GM21576 (cell line): ENCODE data around the gene NRCAM.

Experiments used
- ATAC-seq: cut with Tn5 transposase; IDR thresholded peaks from one replicate; pipeline ENCODE4 v1.9.1; 2021; ENCODE audit warnings: mild to moderate bottlenecking, moderate library complexity; ENCODE audit not compliant: unreplicated experiment

Gene NRCAM

GRCh38 chr7:108112683-108113082, 343.6 kb downstream of the NRCAM start:
- no peak for ATAC-seq

- ATAC-seq, result peak; percentile 48
Measured at GRCh38 chr7:108109221-108109908, 346.9 kb downstream of the NRCAM start.

- ATAC-seq, result no peak
Measured at GRCh38 chr7:108108131-108108530, 348.1 kb downstream of the NRCAM start.

- ATAC-seq, result no peak
Measured at GRCh38 chr7:108104324-108104723, 351.9 kb downstream of the NRCAM start.

GRCh38 chr7:108103558-108104298, 352.5 kb downstream of the NRCAM start:
- no peak for ATAC-seq

- ATAC-seq, result no peak
Measured at GRCh38 chr7:108102671-108103312, 353.4 kb downstream of the NRCAM start.

GRCh38 chr7:108101759-108102158, 354.5 kb downstream of the NRCAM start:
- ATAC-seq, result no peak

GRCh38 chr7:108099713-108100112, 356.5 kb downstream of the NRCAM start:
- ATAC-seq, result no peak

GRCh38 chr7:108097703-108098102, 358.5 kb downstream of the NRCAM start:
- ATAC-seq, result no peak
